GM12801 (cell line): ENCODE results near the gene P2RY6.

Experiments used
- CTCF ChIP-seq: IDR thresholded peaks from one replicate; pipeline ENCODE4 v1.5.1; 2011; ENCODE audit warnings: control low read depth; ENCODE audit not compliant: insufficient read length; ENCODE audit errors: extremely low read depth

Gene P2RY6

DNA sequence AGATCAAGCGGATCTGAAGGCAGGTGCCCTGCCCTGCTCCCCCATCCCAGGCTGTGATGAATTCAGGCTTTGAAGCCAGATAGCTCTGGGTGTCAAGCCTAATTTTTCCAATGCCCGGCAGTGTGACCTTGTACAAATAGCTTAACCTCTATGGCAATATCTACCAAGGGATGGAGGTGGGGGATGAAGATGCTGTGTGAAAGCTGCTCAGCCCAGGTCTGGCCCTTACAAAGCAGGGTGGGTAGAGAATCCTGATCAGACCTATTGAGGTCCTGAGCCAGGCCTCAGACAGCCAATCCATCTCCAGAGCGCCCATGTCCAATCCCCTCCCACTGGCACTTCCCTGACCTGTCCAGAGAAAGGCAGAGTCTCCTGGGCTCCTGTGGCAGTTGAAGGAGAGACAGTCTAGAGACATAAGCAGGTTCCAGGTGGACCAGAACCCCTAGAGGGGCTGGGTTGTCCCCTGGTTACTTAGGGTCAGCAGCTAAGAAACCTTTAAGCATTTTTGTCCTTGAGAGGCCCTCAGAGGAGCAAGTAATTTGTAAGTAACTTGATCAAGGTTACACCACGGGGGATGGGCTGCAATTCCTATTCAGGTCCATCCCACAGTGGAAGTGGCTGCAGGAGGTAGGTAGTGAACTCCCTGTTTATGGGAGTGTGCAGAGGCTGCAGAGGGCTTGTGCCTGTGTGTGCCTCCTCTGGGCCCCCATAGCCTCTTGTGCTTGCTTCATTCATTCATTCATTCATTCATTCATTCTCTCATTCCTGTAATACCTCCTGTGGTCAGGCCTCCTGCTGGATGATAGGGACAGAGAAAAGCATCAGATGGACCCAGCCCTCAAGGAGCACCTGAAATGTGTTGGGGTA lies 43.6 kb upstream of the P2RY6 start:
- no peak for TF ChIP-seq CTCF

DNA sequence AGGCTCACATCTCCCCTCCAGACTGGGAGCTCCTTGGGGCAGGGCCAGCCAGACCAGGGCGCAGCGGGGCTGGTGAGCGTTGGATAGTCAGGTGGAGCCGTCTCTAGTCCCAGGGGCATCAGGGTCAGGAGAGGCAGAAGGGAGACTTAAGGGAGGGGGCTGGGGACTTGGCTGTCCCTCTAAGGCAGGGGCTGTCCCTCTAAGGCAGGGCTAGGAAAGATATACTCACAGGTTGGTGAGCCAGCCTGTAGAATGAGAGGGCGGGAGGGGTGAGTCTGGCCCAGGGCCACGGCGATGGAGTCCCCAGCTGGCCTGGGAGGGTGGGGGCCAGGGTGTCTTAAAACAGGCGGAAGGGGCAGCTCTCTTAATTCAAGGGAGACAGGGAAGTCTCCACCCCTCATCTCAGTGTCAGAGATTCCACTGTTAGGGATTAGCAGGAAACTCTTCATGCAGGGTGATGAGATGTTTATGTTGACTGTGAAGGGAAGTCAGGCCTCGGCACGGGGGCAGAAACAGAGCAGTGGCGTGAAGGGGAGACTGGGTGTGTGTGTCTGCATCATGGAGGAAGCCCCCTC lies 42.7 kb upstream of the P2RY6 start:
- no peak for TF ChIP-seq CTCF

DNA sequence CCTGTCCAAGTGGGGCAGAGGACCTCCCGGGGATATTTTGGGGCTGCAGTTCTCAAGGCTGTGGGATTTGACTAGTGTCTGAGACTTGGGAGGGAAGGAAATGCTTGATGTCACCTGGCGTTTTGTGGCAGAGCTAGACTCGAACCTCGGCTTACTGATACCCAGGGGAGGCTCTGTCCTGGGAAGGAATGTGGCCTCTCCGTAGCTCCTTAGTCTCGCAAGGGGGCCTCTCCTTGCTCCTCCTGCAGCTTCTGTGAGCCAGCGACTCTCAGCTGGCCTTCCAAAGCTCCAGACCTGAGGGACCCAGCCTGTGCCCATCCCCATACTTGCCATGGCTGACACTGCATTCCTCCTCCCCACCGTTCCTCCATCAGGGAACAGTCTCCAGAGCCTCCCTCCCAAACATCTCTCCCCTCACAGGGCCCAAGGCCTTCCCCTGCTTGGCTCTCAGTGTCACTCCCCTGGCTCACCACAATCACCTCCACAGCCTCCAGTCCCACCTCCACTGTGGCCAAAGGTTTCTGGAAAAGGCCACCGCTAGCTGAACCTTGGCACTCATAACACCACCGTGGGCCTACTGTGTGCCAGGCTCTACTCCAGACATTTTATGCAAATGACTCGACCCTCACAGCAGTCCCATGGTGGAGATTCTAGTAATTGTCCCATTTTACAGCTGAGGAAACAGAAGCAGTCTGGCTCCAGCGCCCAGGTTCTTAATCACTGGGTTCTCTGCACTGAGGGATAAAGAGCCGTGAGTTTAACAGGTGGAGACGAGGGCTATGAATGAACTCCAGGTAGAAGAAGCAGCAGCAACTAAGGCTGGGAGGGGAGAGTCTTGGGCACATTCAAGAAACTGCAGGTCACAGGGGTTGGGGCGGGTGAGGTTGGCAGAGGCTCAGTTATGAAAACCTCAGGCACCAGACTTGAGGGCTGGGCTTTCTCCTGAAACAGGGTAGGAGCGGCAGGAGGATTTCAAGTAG lies 42.0 kb upstream of the P2RY6 start:
- TF ChIP-seq CTCF = no peak

- TF ChIP-seq CTCF = no peak
Measured at GRCh38 chr11:73230931-73231330, 41.2 kb upstream of the P2RY6 start.

- TF ChIP-seq CTCF = no peak
Measured at GRCh38 chr11:73233211-73233610, 38.9 kb upstream of the P2RY6 start.

GRCh38 chr11:73233692-73234470 lies 38.3 kb upstream of the P2RY6 start:
- TF ChIP-seq CTCF = no peak
